ENCODE data around the gene PTP4A1.
A peak's percentile ranks its signal among the peaks of the same experiment; 100 is the strongest.

Gene PTP4A1

GRCh38 chr6:63567966-63568365, 4.3 kb upstream of the PTP4A1 start:
- ATAC-seq (no peak), DNase-seq (no peak)
- Mint-ChIP-seq H3K27ac (no peak overlapping the region), H3K36me3 (ENCODE audit: low read depth) (no peaks in the 10 kb centered on the region), H3K4me1 (peaks cover 10% of the 10 kb centered on the region), H3K4me3 (no peak overlapping the region), H3K27me3 (peaks cover 2% of the 10 kb centered on the region), H3K9me3 (no peaks in the 10 kb centered on the region)

DNA sequence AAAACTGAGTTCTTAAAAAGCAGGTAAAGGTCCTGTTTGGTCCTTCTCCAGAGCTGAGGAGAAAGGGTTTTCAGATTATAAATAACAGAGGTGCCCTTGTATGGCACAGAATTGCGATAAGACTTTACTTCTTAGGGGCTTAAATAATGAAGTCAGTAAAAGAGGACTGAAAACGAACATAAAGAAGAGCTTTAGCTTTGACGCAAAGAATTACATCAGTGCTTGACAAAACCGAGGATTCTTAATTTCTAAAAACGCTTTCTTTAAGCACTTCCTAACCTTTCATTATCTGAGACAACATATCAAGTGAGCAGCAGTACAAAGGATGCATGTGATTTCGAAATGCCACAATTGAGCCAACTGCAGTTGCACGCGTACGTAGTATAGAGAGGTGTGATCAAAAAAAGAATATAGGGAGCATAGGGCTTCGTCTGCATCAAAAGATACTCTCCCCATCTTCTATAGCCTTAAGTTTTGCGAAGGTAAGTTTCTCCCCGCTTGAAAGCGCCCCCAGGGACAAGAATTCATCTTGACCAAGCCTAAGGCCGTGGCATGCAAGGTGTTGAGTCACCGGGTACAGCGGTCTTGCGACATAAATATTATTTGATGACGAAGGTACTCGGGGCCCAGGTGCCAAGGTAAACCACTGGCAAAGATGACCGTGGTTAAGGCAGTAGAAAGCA, 778 bp upstream of the PTP4A1 start:
- Mint-ChIP-seq H3K36me3 (ENCODE audit: low read depth) (peaks cover 21% of the 10 kb centered on the region), H3K27ac (peak overlapping the region; percentile 88), H3K4me1 (peaks cover 32% of the 10 kb centered on the region), H3K27me3 (no peaks in the 10 kb centered on the region), H3K4me3 (peak overlapping the region; percentile 81), H3K9me3 (no peaks in the 10 kb centered on the region)
- DNase-seq: peak; percentile 48
- peak; percentile 1 for ATAC-seq

- Mint-ChIP-seq H3K9me3 (no peaks in the 10 kb centered on the region), H3K27me3 (no peaks in the 10 kb centered on the region), H3K36me3 (ENCODE audit: low read depth) (peaks cover 32% of the 10 kb centered on the region), H3K4me1 (peaks cover 39% of the 10 kb centered on the region), H3K4me3 (peak overlapping the region; percentile 91), H3K27ac (peak overlapping the region; percentile 88)
- ATAC-seq (no peak), DNase-seq (no peak)
Observed at GRCh38 chr6:63572747-63573075, 431 bp downstream of the PTP4A1 start.

- Mint-ChIP-seq H3K36me3 (ENCODE audit: low read depth) (peaks cover 32% of the 10 kb centered on the region), H3K27me3 (no peaks in the 10 kb centered on the region), H3K9me3 (no peaks in the 10 kb centered on the region), H3K27ac (peak overlapping the region; percentile 86), H3K4me3 (peak overlapping the region; percentile 91), H3K4me1 (peaks cover 39% of the 10 kb centered on the region)
- peak; percentile 65 for DNase-seq
- peak; percentile 26 for ATAC-seq
Observed at GRCh38 chr6:63573076-63573898, 1.0 kb downstream of the PTP4A1 start.

DNA sequence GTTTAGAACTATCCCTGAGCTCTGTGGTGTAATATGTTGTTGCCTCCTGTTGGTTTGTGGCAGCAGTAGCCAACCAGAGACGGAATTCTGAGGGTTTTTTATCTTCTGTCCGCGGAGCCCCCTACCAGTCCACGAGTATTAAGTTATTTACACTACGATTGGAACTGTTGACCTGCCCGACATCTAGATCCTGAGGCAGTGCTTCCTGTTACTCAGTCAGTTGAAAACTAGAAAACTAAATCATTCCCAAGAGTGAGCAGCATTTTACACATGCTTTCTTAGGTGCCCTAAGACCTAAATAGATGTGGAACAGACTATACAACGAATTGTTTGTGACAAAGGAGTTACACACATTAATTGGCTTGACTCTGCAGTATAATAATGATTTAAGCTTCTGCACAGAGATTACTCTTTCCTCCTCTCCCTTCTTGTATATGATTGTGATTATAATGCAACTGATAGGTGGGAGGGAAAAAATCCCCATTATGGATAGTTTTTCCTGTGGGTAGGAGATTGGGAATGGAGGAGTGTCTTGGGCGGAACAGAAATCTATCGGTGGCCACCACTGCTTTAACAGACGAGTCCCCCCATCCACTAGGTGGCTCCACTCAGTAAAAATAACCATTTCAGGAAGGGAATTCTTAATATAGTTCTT, 1.7 kb downstream of the PTP4A1 start:
- H3K4me3 Mint-ChIP-seq: peak overlapping the region; percentile 91
- H3K4me1 Mint-ChIP-seq: peaks cover 39% of the 10 kb centered on the region
- ATAC-seq: no peak
- no peaks in the 10 kb centered on the region for H3K27me3 Mint-ChIP-seq
- peaks cover 32% of the 10 kb centered on the region for H3K36me3 Mint-ChIP-seq (ENCODE audit: low read depth)
- H3K27ac Mint-ChIP-seq: peak overlapping the region; percentile 86
- DNase-seq: peak; percentile 39
- no peaks in the 10 kb centered on the region for H3K9me3 Mint-ChIP-seq

DNA sequence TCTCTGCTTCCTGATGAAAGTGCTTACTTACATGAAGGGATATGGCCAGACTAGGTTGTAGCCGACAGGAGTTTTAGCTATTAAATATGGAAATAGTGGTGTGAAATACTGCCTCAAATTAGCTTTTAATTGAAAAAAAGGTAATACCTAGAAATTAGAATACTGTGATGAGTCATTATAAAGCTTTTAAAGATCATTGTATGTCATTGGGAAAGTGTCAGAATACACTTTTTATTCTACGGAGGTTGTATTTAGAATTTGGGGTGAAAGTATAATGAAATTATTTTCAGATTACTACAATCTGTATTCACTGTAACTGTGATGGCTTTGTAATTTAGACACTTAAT, 2.2 kb downstream of the PTP4A1 start:
- Mint-ChIP-seq H3K27me3 (no peaks in the 10 kb centered on the region), H3K9me3 (no peaks in the 10 kb centered on the region), H3K27ac (peak overlapping the region; percentile 86), H3K4me3 (peak overlapping the region; percentile 91), H3K4me1 (peaks cover 39% of the 10 kb centered on the region), H3K36me3 (ENCODE audit: low read depth) (peaks cover 35% of the 10 kb centered on the region)
- ATAC-seq: no peak
- no peak for DNase-seq

GRCh38 chr6:63576147-63576772, 4.0 kb downstream of the PTP4A1 start:
- H3K27ac Mint-ChIP-seq: no peak overlapping the region
- peaks cover 51% of the 10 kb centered on the region for H3K36me3 Mint-ChIP-seq (ENCODE audit: low read depth)
- ATAC-seq: no peak
- H3K4me3 Mint-ChIP-seq: no peak overlapping the region
- no peaks in the 10 kb centered on the region for H3K9me3 Mint-ChIP-seq
- H3K4me1 Mint-ChIP-seq: peaks cover 37% of the 10 kb centered on the region
- DNase-seq: no peak
- no peaks in the 10 kb centered on the region for H3K27me3 Mint-ChIP-seq

DNA sequence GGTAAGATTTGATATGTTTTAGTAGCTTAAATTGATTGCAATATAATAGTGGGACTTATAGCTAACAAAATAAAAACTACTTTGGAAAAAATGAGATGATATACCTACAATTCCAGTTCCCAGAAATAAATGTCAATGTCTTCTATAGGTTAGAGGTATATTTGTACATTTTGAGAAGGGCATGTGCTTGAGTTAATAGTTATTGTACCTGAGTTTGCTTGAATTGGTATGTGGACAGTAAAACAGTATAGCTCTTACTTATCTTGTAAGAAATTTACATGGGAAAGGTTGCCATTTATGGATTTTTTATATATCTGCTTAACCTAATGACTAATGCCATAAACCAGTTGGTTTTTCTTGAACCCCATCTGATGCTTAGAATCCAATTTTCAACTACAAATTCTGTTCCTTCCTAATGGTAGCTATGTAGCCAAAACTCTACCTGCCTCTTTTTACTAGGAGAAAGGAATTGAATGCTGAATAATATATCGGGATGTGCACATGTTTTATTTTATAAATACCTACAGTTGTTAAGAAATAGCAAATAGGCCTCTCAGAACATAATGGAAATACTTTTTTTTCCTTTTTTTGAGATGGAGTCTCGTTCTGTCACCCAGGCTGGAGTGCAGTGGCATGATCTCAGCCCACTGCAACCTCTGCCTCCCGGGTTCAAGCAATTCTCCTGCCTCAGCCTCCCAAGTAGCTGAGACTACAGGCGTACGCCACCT, 4.9 kb downstream of the PTP4A1 start:
- H3K4me3 Mint-ChIP-seq: no peak overlapping the region
- H3K4me1 Mint-ChIP-seq: peaks cover 29% of the 10 kb centered on the region
- no peaks in the 10 kb centered on the region for H3K27me3 Mint-ChIP-seq
- ATAC-seq: no peak
- no peak overlapping the region for H3K27ac Mint-ChIP-seq
- H3K9me3 Mint-ChIP-seq: no peaks in the 10 kb centered on the region
- peaks cover 56% of the 10 kb centered on the region for H3K36me3 Mint-ChIP-seq (ENCODE audit: low read depth)
- no peak for DNase-seq

GRCh38 chr6:63578757-63579156, 6.5 kb downstream of the PTP4A1 start:
- no peak for DNase-seq
- Mint-ChIP-seq H3K36me3 (ENCODE audit: low read depth) (peaks cover 62% of the 10 kb centered on the region), H3K27ac (no peak overlapping the region), H3K4me1 (peaks cover 29% of the 10 kb centered on the region), H3K9me3 (no peaks in the 10 kb centered on the region), H3K27me3 (no peaks in the 10 kb centered on the region), H3K4me3 (no peak overlapping the region)
- no peak for ATAC-seq

DNA sequence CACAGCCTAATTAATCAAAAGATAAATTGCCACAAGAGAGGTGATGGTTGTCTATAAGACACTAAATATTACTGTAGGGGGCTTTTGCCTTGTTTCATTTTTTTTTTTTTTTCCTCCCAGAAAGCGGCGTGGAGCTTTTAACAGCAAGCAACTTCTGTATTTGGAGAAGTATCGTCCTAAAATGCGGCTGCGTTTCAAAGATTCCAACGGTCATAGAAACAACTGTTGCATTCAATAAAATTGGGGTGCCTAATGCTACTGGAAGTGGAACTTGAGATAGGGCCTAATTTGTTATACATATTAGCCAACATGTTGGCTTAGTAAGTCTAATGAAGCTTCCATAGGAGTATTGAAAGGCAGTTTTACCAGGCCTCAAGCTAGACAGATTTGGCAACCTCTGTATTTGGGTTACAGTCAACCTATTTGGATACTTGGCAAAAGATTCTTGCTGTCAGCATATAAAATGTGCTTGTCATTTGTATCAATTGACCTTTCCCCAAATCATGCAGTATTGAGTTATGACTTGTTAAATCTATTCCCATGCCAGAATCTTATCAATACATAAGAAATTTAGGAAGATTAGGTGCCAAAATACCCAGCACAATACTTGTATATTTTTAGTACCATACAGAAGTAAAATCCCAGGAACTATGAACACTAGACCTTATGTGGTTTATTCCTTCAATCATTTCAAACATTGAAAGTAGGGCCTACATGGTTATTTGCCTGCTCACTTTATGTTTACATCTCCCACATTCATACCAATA, 7.8 kb downstream of the PTP4A1 start:
- Mint-ChIP-seq H3K4me1 (peaks cover 18% of the 10 kb centered on the region), H3K27me3 (no peaks in the 10 kb centered on the region)

DNA sequence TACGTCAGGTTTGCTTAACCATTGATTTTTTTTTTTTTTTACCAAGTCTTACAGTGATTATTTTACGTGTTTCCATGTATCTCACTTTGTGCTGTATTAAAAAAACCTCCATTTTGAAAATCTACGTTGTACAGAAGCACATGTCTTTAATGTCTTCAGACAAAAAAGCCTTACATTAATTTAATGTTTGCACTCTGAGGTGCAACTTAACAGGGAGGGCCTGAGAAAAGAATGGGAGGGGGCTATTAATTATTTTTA, 8.4 kb downstream of the PTP4A1 start:
- no peaks in the 10 kb centered on the region for H3K27me3 Mint-ChIP-seq
- peaks cover 48% of the 10 kb centered on the region for H3K36me3 Mint-ChIP-seq (ENCODE audit: low read depth)
- DNase-seq (no peak), ATAC-seq (no peak)
- peaks cover 13% of the 10 kb centered on the region for H3K4me1 Mint-ChIP-seq
- no peak overlapping the region for H3K4me3 Mint-ChIP-seq
- H3K27ac Mint-ChIP-seq: no peak overlapping the region
- H3K9me3 Mint-ChIP-seq: no peaks in the 10 kb centered on the region

More for the DNA sequence above, 7.8 kb downstream of the PTP4A1 start:
- ATAC-seq (no peak), DNase-seq (no peak)
- Mint-ChIP-seq H3K36me3 (ENCODE audit: low read depth) (peaks cover 51% of the 10 kb centered on the region), H3K27ac (no peak overlapping the region), H3K4me3 (no peak overlapping the region), H3K9me3 (no peaks in the 10 kb centered on the region)

DNA sequence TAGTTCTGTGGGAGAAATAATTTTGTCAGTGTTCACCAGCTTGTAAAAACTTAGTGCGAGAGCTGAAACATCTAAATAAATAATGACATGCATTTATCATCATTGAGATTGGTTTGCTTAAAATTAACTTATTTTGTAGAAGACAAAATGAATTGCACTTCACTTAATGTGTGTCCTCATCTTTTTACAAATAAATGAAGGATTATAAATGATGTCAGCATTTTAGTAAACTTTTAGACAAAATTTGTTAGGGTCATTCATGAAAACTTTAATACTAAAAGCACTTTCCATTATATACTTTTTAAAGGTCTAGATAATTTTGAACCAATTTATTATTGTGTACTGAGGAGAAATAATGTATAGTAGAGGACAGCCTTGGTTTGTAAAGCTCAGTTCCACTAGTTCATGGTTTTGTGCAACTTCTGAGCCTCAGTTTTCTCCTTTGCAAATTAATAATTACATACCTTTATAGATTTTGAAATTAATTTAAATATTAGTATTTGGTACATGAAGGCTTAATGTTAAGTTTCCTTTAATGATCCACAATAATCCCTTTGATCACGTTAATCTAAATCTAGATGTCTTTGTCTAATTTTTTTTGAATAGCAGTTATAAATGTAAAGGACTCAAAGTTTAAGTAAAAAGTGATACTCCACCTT, 9.2 kb downstream of the PTP4A1 start:
- no peak overlapping the region for H3K27ac Mint-ChIP-seq
- H3K4me1 Mint-ChIP-seq: peaks cover 8% of the 10 kb centered on the region
- H3K9me3 Mint-ChIP-seq: no peaks in the 10 kb centered on the region
- H3K36me3 Mint-ChIP-seq (ENCODE audit: low read depth): peaks cover 43% of the 10 kb centered on the region
- ATAC-seq (no peak), DNase-seq (no peak)
- H3K4me3 Mint-ChIP-seq: no peak overlapping the region
- no peaks in the 10 kb centered on the region for H3K27me3 Mint-ChIP-seq

DNA sequence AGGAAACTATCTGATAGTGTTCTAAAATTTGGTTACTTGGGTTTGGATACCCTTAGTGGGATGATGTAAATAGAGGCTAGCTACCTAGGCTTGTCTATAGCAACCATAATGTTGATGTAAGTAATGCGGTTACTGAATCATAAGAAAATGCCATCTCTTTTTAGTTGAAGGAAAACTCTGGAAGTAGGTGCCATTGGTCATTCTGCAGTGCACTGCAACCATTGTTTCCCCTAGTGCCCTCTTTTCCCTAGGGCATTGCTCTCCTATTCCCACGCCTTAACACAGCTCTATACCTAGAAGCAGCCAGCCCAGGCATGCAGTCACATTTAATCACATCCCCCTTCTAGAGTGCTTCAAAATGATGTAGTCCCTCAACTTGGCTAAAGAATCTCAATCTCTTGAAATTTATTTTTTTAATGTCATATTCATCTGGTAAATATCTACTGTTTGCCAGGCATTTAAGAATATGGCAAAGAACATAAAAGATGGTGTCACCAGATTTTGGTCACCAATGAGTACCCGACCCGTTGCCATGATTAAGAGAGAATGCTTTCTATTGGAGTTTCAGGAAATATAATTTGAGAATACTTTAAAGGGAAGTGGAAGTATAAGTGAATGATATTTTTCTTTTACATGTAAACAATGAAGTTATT, 10.4 kb downstream of the PTP4A1 start:
- Mint-ChIP-seq H3K4me1 (no peaks in the 10 kb centered on the region), H3K36me3 (ENCODE audit: low read depth) (peaks cover 32% of the 10 kb centered on the region), H3K27ac (no peak overlapping the region), H3K4me3 (no peak overlapping the region), H3K9me3 (no peaks in the 10 kb centered on the region), H3K27me3 (peaks cover 5% of the 10 kb centered on the region)
- DNase-seq: no peak
- no peak for ATAC-seq

Measured in activated naive CD8-positive, alpha-beta T cell treated with anti-CD3 and anti-CD28 coated beads, Interleukin-2, amount 50 U/mL, for 24 hours (primary cell).